SU-DHL-6 (cell line): ENCODE measurements around the gene CCN2.

Source experiments
- H2AFZ ChIP-seq: fragments of 200-600 bp; sonication (generic); 2 replicates; pipeline ENCODE4 v1.6.1; 2014; ENCODE audit warnings: low read depth, mild to moderate bottlenecking, moderate library complexity, mixed read lengths, antibody characterized with exemption, low read length; ENCODE audit not compliant: severe bottlenecking
- H3F3A ChIP-seq: fragments of 200-600 bp; shearing (Covaris generic); 2 replicates; pipeline ENCODE4 v1.6.0; 2016; ENCODE audit warnings: antibody characterized with exemption, mild to moderate bottlenecking; ENCODE audit not compliant: insufficient read depth
- H3K27ac ChIP-seq: fragments of 200-600 bp; sonication (generic); 2 replicates; pipeline ENCODE4 v1.5.1; 2016; ENCODE audit warnings: low read depth, mild to moderate bottlenecking, low read length, moderate library complexity, mixed read lengths
- H3K27me3 ChIP-seq: fragments of 200-600 bp; sonication (generic), shearing (Covaris generic); 2 replicates; pipeline ENCODE4 v1.6.0; 2014; ENCODE audit warnings: mild to moderate bottlenecking, low read length
- H3K36me3 ChIP-seq: fragments of 200-600 bp; sonication (generic); 2 replicates; pipeline ENCODE4 v1.6.1; 2014; ENCODE audit warnings: mild to moderate bottlenecking, low read length, mixed read lengths
- H3K4me2 ChIP-seq: fragments of 300-600, 200-600 bp; shearing (Covaris generic), sonication (generic); 2 replicates; pipeline ENCODE4 v1.6.0; 2014; ENCODE audit warnings: low read length, low read depth, mild to moderate bottlenecking; ENCODE audit not compliant: poor library complexity, severe bottlenecking
- H3K4me3 ChIP-seq: fragments of 200-600 bp; sonication (generic); 2 replicates; pipeline ENCODE4 v1.5.1; 2014; ENCODE audit warnings: antibody characterized with exemption, low read length, mild to moderate bottlenecking, mixed read lengths; ENCODE audit not compliant: insufficient read depth, poor library complexity, severe bottlenecking
- H3K79me2 ChIP-seq: fragments of 200-600 bp; sonication (generic); 2 replicates; pipeline ENCODE4 v1.6.1; 2014; ENCODE audit warnings: mild to moderate bottlenecking, low read length, moderate library complexity; ENCODE audit not compliant: insufficient read depth
- H3K9ac ChIP-seq: fragments of 200-600 bp; sonication (generic); 2 replicates; pipeline ENCODE4 v1.7.0; 2014; ENCODE audit warnings: mild to moderate bottlenecking, low read length
- H3K9me2 ChIP-seq: fragments of 200-600 bp; sonication (generic); replicated peaks from 2 replicates; pipeline ENCODE4 v1.6.1; 2014; ENCODE audit warnings: low read length; ENCODE audit not compliant: insufficient read depth
- H3K9me3 ChIP-seq: fragments of 200-600 bp; sonication (generic); 2 replicates; pipeline ENCODE4 v1.6.1; 2014; ENCODE audit warnings: low read length, mixed read lengths; ENCODE audit not compliant: insufficient read depth
- H4K20me1 ChIP-seq: fragments of 200-600 bp; sonication (generic); 2 replicates; pipeline ENCODE4 v1.6.1; 2014; ENCODE audit warnings: low read depth, mild to moderate bottlenecking, antibody characterized with exemption, low read length, moderate library complexity, mixed read lengths
- CTCF ChIP-seq: fragments of 200-600 bp; sonication (generic); IDR thresholded peaks from one replicate; pipeline ENCODE4 v1.5.1; 2017; ENCODE audit warnings: antibody characterized with exemption, mild to moderate bottlenecking, low read length, moderate library complexity; ENCODE audit not compliant: insufficient read depth, poor library complexity, severe bottlenecking
- EZH2phosphoT487 ChIP-seq: fragments of 200-600 bp; sonication (generic), shearing (Covaris generic); conservative IDR thresholded peaks from 2 replicates; pipeline ENCODE4 v1.6.1; 2018; ENCODE audit warnings: mild to moderate bottlenecking, antibody characterized with exemption, low read length, moderate library complexity, mixed read lengths

The CCN2 gene

DNA sequence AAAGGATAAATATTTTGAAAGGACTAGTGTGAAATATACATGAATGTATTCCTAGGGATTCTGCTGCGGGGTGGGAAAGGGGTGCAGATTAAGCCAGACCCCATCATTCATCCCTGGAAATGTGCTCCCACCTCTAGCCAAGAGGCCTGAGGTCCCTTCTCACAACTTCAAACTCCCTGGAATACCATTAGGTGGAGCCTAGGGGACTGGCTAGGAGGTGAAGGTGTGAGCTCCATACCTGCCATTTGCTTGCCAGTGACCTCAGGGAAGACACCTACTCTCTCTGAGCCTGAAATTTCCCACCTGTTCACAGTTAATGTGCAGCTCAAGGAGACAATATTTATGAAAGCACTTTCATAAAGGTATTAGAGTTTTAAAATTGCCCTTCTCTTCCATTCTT lies 4.7 kb upstream of the CCN2 start:
- Histone ChIP-seq H3K4me3 (no peak overlapping the region), H3K9me2 (no peaks in the 10 kb centered on the region), H3F3A (no peaks in the 10 kb centered on the region), H3K9me3 (no peaks in the 10 kb centered on the region), H3K4me2 (no peak overlapping the region), H3K27ac (no peak overlapping the region), H3K36me3 (no peaks in the 10 kb centered on the region), H3K79me2 (no peaks in the 10 kb centered on the region), H3K9ac (no peak overlapping the region), H3K27me3 (no peaks in the 10 kb centered on the region), H4K20me1 (no peaks in the 10 kb centered on the region), H2AFZ (no peak overlapping the region)
- no peak for TF ChIP-seq EZH2phosphoT487
- TF ChIP-seq CTCF, result no peak

GRCh38 chr6:131955192-131955591 lies 4.0 kb upstream of the CCN2 start:
- H3F3A ChIP-seq, result no peaks in the 10 kb centered on the region
- H3K4me2 ChIP-seq, result no peak overlapping the region
- H3K79me2 ChIP-seq, result no peaks in the 10 kb centered on the region
- TF ChIP-seq EZH2phosphoT487, result no peak
- TF ChIP-seq CTCF, result no peak
- H3K27me3 ChIP-seq, result no peaks in the 10 kb centered on the region
- H3K4me3 ChIP-seq, result no peak overlapping the region
- H3K9me3 ChIP-seq, result no peaks in the 10 kb centered on the region
- no peaks in the 10 kb centered on the region for H3K36me3 ChIP-seq
- H3K9ac ChIP-seq, result no peak overlapping the region
- no peak overlapping the region for H3K27ac ChIP-seq
- H3K9me2 ChIP-seq, result no peaks in the 10 kb centered on the region
- H2AFZ ChIP-seq, result no peak overlapping the region
- H4K20me1 ChIP-seq, result no peaks in the 10 kb centered on the region

DNA sequence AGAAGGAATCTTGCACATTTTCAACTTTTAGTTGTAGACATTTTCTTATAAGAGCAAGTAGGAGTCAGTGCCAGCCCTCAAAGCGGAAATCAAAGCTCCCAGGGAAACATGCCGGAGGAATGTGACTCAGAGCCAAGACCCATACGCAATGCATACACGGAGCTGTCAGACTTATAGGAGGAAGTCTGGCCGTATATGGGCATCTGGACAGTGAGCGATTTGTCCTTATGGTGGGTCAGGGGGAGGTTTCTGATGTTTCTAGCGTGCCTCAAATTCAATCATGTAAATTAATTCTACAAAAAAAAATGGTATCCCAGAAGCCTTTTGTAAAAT lies 3.6 kb upstream of the CCN2 start:
- TF ChIP-seq CTCF, result no peak
- no peak for TF ChIP-seq EZH2phosphoT487
- H3K27me3 ChIP-seq, result no peaks in the 10 kb centered on the region
- H2AFZ ChIP-seq, result no peak overlapping the region
- no peaks in the 10 kb centered on the region for H3K9me3 ChIP-seq
- no peak overlapping the region for H3K27ac ChIP-seq
- no peaks in the 10 kb centered on the region for H3K79me2 ChIP-seq
- H3K4me3 ChIP-seq, result no peak overlapping the region
- H3K9me2 ChIP-seq, result no peaks in the 10 kb centered on the region
- no peaks in the 10 kb centered on the region for H3K36me3 ChIP-seq
- H3K4me2 ChIP-seq, result no peak overlapping the region
- no peak overlapping the region for H3K9ac ChIP-seq
- no peaks in the 10 kb centered on the region for H3F3A ChIP-seq
- no peaks in the 10 kb centered on the region for H4K20me1 ChIP-seq
